ENCODE data around the gene PDSS1. TPM values are rescaled to one million over a fixed set of nuclear protein-coding genes. Genes with fewer than 3 reads are reported as not detected.
"Not testable (repeated sequence)": the region's sequence is repeated elsewhere in the genome, so short reads cannot be mapped to it uniquely, and the experiment has no call there.

Gene PDSS1
- polyA plus RNA-seq, 1 donor from 2014 or later: 13.0 TPM

DNA sequence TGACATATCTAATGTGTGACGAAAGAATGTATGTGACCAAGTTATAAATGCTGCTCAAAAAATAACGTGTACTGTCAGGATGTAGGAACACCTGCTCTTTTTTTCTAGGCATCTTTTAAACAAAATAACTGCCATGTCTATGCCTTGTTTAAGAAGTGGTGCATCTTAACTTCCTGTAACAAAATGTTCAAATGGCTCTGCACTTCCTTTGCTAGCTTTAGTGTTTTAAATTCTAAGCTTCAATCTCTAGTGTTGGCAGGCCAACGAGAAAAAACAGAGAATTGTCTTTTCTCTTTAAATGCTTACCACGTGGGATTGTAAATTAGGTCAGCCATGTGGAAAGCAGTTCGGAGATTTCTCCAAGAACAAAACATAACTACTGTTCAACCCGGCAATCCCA lies 14.6 kb upstream of the PDSS1 start:
- Histone ChIP-seq H3K9me3 (ENCODE audit: low read length) (no peaks in the 10 kb centered on the region), H3K4me2 (ENCODE audit: low read length) (no peak overlapping the region), H2AFZ (ENCODE audit: low read depth, low read length) (no peak overlapping the region), H3F3A (ENCODE audit: insufficient read depth, low read length, poor library complexity, severe bottlenecking) (no peaks in the 10 kb centered on the region), H4K20me1 (ENCODE audit: insufficient read depth) (no peaks in the 10 kb centered on the region), H3K27ac (ENCODE audit: low read length) (no peak overlapping the region), H3K9me2 (ENCODE audit: insufficient read depth, low read length) (no peaks in the 10 kb centered on the region), H3K36me3 (ENCODE audit: insufficient read depth, low read length) (no peaks in the 10 kb centered on the region), H3K4me3 (ENCODE audit: low read length) (no peak overlapping the region), H3K27me3 (ENCODE audit: insufficient read depth, low read depth, low read length) (no peaks in the 10 kb centered on the region), H3K9ac (ENCODE audit: low read length) (no peak overlapping the region), H3K79me2 (replicated peaks; ENCODE audit: insufficient read depth, low read length) (no peaks in the 10 kb centered on the region)
- TF ChIP-seq RAD21 (conservative IDR thresholded peaks at IDR 0.05) (no peak), TAF1 (IDR thresholded peaks at IDR 0.05; ENCODE audit: low read depth) (no peak), EP300 (conservative IDR thresholded peaks at IDR 0.05; ENCODE audit: poor library complexity, severe bottlenecking) (no peak), SMC3 (conservative IDR thresholded peaks at IDR 0.05; ENCODE audit: poor library complexity) (no peak), POLR2AphosphoS5 (IDR thresholded peaks at IDR 0.05) (no peak), MXI1 (conservative IDR thresholded peaks at IDR 0.05; ENCODE audit: poor library complexity, severe bottlenecking) (no peak)
- TF ChIP-seq, protein P1, sequence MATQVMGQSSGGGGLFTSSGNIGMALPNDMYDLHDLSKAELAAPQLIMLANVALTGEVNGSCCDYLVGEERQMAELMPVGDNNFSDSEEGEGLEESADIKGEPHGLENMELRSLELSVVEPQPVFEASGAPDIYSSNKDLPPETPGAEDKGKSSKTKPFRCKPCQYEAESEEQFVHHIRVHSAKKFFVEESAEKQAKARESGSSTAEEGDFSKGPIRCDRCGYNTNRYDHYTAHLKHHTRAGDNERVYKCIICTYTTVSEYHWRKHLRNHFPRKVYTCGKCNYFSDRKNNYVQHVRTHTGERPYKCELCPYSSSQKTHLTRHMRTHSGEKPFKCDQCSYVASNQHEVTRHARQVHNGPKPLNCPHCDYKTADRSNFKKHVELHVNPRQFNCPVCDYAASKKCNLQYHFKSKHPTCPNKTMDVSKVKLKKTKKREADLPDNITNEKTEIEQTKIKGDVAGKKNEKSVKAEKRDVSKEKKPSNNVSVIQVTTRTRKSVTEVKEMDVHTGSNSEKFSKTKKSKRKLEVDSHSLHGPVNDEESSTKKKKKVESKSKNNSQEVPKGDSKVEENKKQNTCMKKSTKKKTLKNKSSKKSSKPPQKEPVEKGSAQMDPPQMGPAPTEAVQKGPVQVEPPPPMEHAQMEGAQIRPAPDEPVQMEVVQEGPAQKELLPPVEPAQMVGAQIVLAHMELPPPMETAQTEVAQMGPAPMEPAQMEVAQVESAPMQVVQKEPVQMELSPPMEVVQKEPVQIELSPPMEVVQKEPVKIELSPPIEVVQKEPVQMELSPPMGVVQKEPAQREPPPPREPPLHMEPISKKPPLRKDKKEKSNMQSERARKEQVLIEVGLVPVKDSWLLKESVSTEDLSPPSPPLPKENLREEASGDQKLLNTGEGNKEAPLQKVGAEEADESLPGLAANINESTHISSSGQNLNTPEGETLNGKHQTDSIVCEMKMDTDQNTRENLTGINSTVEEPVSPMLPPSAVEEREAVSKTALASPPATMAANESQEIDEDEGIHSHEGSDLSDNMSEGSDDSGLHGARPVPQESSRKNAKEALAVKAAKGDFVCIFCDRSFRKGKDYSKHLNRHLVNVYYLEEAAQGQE (IDR thresholded peaks at IDR 0.05; ENCODE audit: borderline replicate concordance): no peak

DNA sequence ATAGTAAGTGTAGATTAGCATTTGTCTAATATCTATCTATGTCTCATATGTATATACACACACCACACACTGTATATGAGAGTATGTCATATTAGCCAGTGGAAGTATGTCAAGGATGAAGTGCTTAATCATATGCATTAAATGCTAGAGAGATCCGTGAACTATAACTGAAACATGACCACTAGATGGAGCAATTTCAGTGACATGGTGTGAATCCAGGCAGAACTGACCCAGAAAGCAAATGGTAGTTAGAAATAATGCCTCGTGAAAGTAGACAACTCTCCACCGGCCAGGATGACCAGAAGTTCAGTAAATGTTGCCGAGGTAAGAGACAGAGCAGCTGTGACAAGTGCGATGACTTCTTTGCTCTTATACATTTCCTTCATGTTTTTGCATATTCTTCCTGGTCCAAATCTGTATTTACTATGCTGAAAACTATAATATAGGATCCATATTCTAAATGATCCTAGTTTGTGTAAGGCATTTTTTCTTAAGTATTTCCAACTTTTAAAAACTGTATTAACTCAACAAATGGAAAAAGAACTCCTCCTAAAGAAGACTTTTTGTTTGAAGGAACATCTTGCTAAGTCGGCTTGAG lies 12.7 kb upstream of the PDSS1 start:
- not testable (repeated sequence) for H3K27me3 ChIP-seq (ENCODE audit: insufficient read depth, low read depth, low read length); H3K79me2 ChIP-seq (replicated peaks; ENCODE audit: insufficient read depth, low read length); H3K27ac ChIP-seq (ENCODE audit: low read length); H3K4me3 ChIP-seq (ENCODE audit: low read length); H3K9me2 ChIP-seq (ENCODE audit: insufficient read depth, low read length); H3K4me2 ChIP-seq (ENCODE audit: low read length); H3K36me3 ChIP-seq (ENCODE audit: insufficient read depth, low read length); H3K9me3 ChIP-seq (ENCODE audit: low read length); H3K9ac ChIP-seq (ENCODE audit: low read length); H2AFZ ChIP-seq (ENCODE audit: low read depth, low read length); H4K20me1 ChIP-seq (ENCODE audit: insufficient read depth); H3F3A ChIP-seq (ENCODE audit: insufficient read depth, low read length, poor library complexity, severe bottlenecking)
- TF ChIP-seq, protein P2, sequence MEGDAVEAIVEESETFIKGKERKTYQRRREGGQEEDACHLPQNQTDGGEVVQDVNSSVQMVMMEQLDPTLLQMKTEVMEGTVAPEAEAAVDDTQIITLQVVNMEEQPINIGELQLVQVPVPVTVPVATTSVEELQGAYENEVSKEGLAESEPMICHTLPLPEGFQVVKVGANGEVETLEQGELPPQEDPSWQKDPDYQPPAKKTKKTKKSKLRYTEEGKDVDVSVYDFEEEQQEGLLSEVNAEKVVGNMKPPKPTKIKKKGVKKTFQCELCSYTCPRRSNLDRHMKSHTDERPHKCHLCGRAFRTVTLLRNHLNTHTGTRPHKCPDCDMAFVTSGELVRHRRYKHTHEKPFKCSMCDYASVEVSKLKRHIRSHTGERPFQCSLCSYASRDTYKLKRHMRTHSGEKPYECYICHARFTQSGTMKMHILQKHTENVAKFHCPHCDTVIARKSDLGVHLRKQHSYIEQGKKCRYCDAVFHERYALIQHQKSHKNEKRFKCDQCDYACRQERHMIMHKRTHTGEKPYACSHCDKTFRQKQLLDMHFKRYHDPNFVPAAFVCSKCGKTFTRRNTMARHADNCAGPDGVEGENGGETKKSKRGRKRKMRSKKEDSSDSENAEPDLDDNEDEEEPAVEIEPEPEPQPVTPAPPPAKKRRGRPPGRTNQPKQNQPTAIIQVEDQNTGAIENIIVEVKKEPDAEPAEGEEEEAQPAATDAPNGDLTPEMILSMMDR (IDR thresholded peaks at IDR 0.05; ENCODE audit: poor library complexity, severe bottlenecking): peak; percentile 50

DNA sequence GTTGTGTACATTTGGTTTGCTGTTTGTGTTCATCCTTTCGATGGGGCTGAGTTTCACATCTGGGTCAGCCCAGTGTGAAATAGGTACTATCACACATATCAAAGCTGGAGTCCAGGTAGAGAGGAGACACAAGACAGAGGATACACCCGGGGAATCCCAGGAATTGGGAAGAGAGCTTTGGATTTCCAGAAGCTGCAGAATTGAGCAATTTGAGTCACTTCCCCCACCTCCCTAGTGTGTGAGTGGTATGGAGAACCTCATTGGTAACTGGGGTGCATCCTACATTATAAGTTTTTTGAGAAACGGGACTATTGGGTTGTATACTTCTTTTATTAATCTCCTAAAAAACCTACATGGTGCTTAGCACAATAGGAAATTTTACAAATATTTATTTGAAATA lies 12.1 kb upstream of the PDSS1 start:
- Histone ChIP-seq H2AFZ (ENCODE audit: low read depth, low read length) (no peak overlapping the region), H3K4me2 (ENCODE audit: low read length) (no peak overlapping the region)

More for the DNA sequence above, 12.1 kb upstream of the PDSS1 start:
- no peak for TF ChIP-seq EZH2 (IDR thresholded peaks at IDR 0.05; ENCODE audit: borderline replicate concordance, insufficient read depth, low read length, poor library complexity, severe bottlenecking)
- TF ChIP-seq MXI1 (conservative IDR thresholded peaks at IDR 0.05; ENCODE audit: poor library complexity, severe bottlenecking): no peak
- TF ChIP-seq SMC3 (conservative IDR thresholded peaks at IDR 0.05; ENCODE audit: poor library complexity): no peak
- TF ChIP-seq, protein P2 (IDR thresholded peaks at IDR 0.05; ENCODE audit: poor library complexity, severe bottlenecking): no peak
- TF ChIP-seq RAD21 (conservative IDR thresholded peaks at IDR 0.05): no peak
- no peak overlapping the region for H3K27ac ChIP-seq (ENCODE audit: low read length)
- no peaks in the 10 kb centered on the region for H3K36me3 ChIP-seq (ENCODE audit: insufficient read depth, low read length)
- no peaks in the 10 kb centered on the region for H3K79me2 ChIP-seq (replicated peaks; ENCODE audit: insufficient read depth, low read length)
- no peaks in the 10 kb centered on the region for H3K9me3 ChIP-seq (ENCODE audit: low read length)
- H3K9ac ChIP-seq (ENCODE audit: low read length): no peak overlapping the region
- H3K27me3 ChIP-seq (ENCODE audit: insufficient read depth, low read depth, low read length): no peaks in the 10 kb centered on the region
- no peaks in the 10 kb centered on the region for H3K9me2 ChIP-seq (ENCODE audit: insufficient read depth, low read length)
- H4K20me1 ChIP-seq (ENCODE audit: insufficient read depth): no peaks in the 10 kb centered on the region
- H3F3A ChIP-seq (ENCODE audit: insufficient read depth, low read length, poor library complexity, severe bottlenecking): no peaks in the 10 kb centered on the region
- H3K4me3 ChIP-seq (ENCODE audit: low read length): no peak overlapping the region
